Activated naive CD8-positive, alpha-beta T cell treated with anti-CD3 and anti-CD28 coated beads, Interleukin-2, amount 10 ng/mL, durations not matched to agents 7 days and 5 days (primary cell): ENCODE data around the gene ZNF77. TPM values are rescaled to one million over a fixed set of nuclear protein-coding genes. Genes with fewer than 3 reads are reported as not detected.
"Not testable (repeated sequence)": the region's sequence is repeated elsewhere in the genome, so short reads cannot be mapped to it uniquely, and the experiment has no call there.

Experiments used
- ATAC-seq: fragments of 150-1000 bp; cut with Tn5 transposase; one replicate; pipeline ENCODE4 v1.10.0; 2021; ENCODE audit warnings: low read depth, moderate library complexity
- POLR2A ChIA-PET: fragments of 350-600 bp; sonication (Branson Sonifier 250); formaldehyde crosslinking; loops from one replicate; lab custom pipeline; 2021; ENCODE audit warnings: antibody characterized with exemption; lab: Charles Lee
- DNase-seq: peaks from one replicate; pipeline ENCODE4 v3.0.0; 2021
- H3K27ac Mint-ChIP-seq: one replicate; pipeline ENCODE4 v1.8.0; 2022; ENCODE audit warnings: mild to moderate bottlenecking, mixed read lengths
- H3K27me3 Mint-ChIP-seq: one replicate; pipeline ENCODE4 v1.8.0; 2022; ENCODE audit warnings: mild to moderate bottlenecking, moderate library complexity, mixed read lengths
- H3K36me3 Mint-ChIP-seq: one replicate; pipeline ENCODE4 v1.8.0; 2021; ENCODE audit warnings: mild to moderate bottlenecking, mixed read lengths
- H3K4me1 Mint-ChIP-seq: one replicate; pipeline ENCODE4 v1.8.0; 2021; ENCODE audit warnings: mixed read lengths
- H3K4me3 Mint-ChIP-seq: one replicate; pipeline ENCODE4 v1.8.0; 2022; ENCODE audit warnings: mild to moderate bottlenecking, moderate library complexity, mixed read lengths
- H3K9me3 Mint-ChIP-seq: one replicate; pipeline ENCODE4 v1.8.0; 2021; ENCODE audit warnings: mixed read lengths
- total RNA-seq, 2 experiments: library from RNA; stranded (reverse); gene quantifications; one replicate each; pipeline ENCODE4 v1.2.3, GENCODE V29; 2021

ZNF77 gene
- total RNA-seq, 2 experiments from 2014 or later: 5.0 to 5.1 TPM

- Mint-ChIP-seq H3K27me3 (peaks cover 23% of the 10 kb centered on the region), H3K4me1 (peaks cover 16% of the 10 kb centered on the region), H3K4me3 (no peak overlapping the region)
These were observed 34.0 kb upstream of the ZNF77 start for GRCh38 chr19:2978772-2979171.

GRCh38 chr19:2978166-2978767 is 33.5 kb upstream of the ZNF77 start:
- H3K27ac Mint-ChIP-seq: no peak overlapping the region
- H3K4me1 Mint-ChIP-seq: peaks cover 16% of the 10 kb centered on the region
- no peak for ATAC-seq
- POLR2A ChIA-PET: interaction anchor here (1.0 to 2.2 kb wide), 5 partner anchors 13 to 457 kb away, joined by 3 to 12 read pairs (median 10); no protein-coding TSS in a partner anchor
- H3K4me3 Mint-ChIP-seq: peak overlapping the region; percentile 99
- peaks cover 1% of the 10 kb centered on the region for H3K36me3 Mint-ChIP-seq
- H3K9me3 Mint-ChIP-seq: no peaks in the 10 kb centered on the region
- H3K27me3 Mint-ChIP-seq: peaks cover 22% of the 10 kb centered on the region
- DNase-seq: no peak

More at GRCh38 chr19:2978772-2979171, 34.0 kb upstream of the ZNF77 start:
- DNase-seq: no peak
- no peak for ATAC-seq
- no peaks in the 10 kb centered on the region for H3K9me3 Mint-ChIP-seq
- no peak overlapping the region for H3K27ac Mint-ChIP-seq
- peaks cover 1% of the 10 kb centered on the region for H3K36me3 Mint-ChIP-seq
- POLR2A ChIA-PET: interaction anchor here (1.0 kb wide), 1 partner anchor 12 kb away, joined by 4 read pairs; no protein-coding TSS in a partner anchor

- POLR2A ChIA-PET: interaction anchor here (0.8 to 2.2 kb wide), 6 partner anchors 13 to 457 kb away, joined by 3 to 12 read pairs (median 7); no protein-coding TSS in a partner anchor
- Mint-ChIP-seq H3K4me1 (peaks cover 16% of the 10 kb centered on the region), H3K9me3 (no peaks in the 10 kb centered on the region), H3K27me3 (peaks cover 17% of the 10 kb centered on the region), H3K4me3 (peak overlapping the region; percentile 99), H3K36me3 (peaks cover 1% of the 10 kb centered on the region), H3K27ac (peak overlapping the region; percentile 64)
- ATAC-seq: peak; percentile 2
- no peak for DNase-seq
These were observed 33.0 kb upstream of the ZNF77 start for GRCh38 chr19:2977746-2978138.

GRCh38 chr19:2977001-2977745 is 32.4 kb upstream of the ZNF77 start, which contains the start of gene TLE6:
Gene TLE6 (plus strand): TSS chr19:2977564. CDS start chr19:2978234, 670 bp downstream.
- H3K4me1 Mint-ChIP-seq: peaks cover 16% of the 10 kb centered on the region
- peaks cover 19% of the 10 kb centered on the region for H3K27me3 Mint-ChIP-seq
- peaks cover 1% of the 10 kb centered on the region for H3K36me3 Mint-ChIP-seq
- DNase-seq (peak; percentile 94), ATAC-seq (peak; percentile 100)
- H3K9me3 Mint-ChIP-seq: no peaks in the 10 kb centered on the region
- H3K4me3 Mint-ChIP-seq: peak within 1 kb of the TSS; percentile 99
- POLR2A ChIA-PET: interaction anchor here (0.6 to 2.2 kb wide), 7 partner anchors 27 to 458 kb away, joined by 3 to 12 read pairs (median 4); no protein-coding TSS in a partner anchor
- H3K27ac Mint-ChIP-seq: peak within 1 kb of the TSS; percentile 96

- POLR2A ChIA-PET: interaction anchor here (1.6 to 2.2 kb wide), 3 partner anchors 26 to 84 kb away, joined by 10 to 12 read pairs (median 10); no protein-coding TSS in a partner anchor
- H3K36me3 Mint-ChIP-seq: peaks cover 1% of the 10 kb centered on the region
- peaks cover 16% of the 10 kb centered on the region for H3K4me1 Mint-ChIP-seq
- no peaks in the 10 kb centered on the region for H3K9me3 Mint-ChIP-seq
- peak overlapping the region; percentile 96 for H3K27ac Mint-ChIP-seq
- H3K27me3 Mint-ChIP-seq: peaks cover 15% of the 10 kb centered on the region
- peak overlapping the region; percentile 99 for H3K4me3 Mint-ChIP-seq
- ATAC-seq (no peak), DNase-seq (no peak)
These were observed 31.8 kb upstream of the ZNF77 start for GRCh38 chr19:2976609-2977000.

- DNase-seq (no peak), ATAC-seq (no peak)
- POLR2A ChIA-PET: no interaction called here
- Mint-ChIP-seq H3K27ac (no peak overlapping the region), H3K27me3 (peaks cover 15% of the 10 kb centered on the region), H3K36me3 (no peaks in the 10 kb centered on the region), H3K9me3 (no peaks in the 10 kb centered on the region), H3K4me3 (no peak overlapping the region), H3K4me1 (peaks cover 16% of the 10 kb centered on the region)
These were observed 29.7 kb upstream of the ZNF77 start for GRCh38 chr19:2974342-2975041.

GRCh38 chr19:2973229-2973628 is 28.5 kb upstream of the ZNF77 start:
- no peak for ATAC-seq
- no peaks in the 10 kb centered on the region for H3K36me3 Mint-ChIP-seq
- DNase-seq: no peak
- no peaks in the 10 kb centered on the region for H3K9me3 Mint-ChIP-seq
- no peak overlapping the region for H3K4me3 Mint-ChIP-seq
- peaks cover 18% of the 10 kb centered on the region for H3K4me1 Mint-ChIP-seq
- H3K27ac Mint-ChIP-seq: no peak overlapping the region
- POLR2A ChIA-PET: no interaction called here
- H3K27me3 Mint-ChIP-seq: peaks cover 18% of the 10 kb centered on the region

GRCh38 chr19:2970201-2970835 is 25.5 kb upstream of the ZNF77 start:
- no peak for DNase-seq
- no peak for ATAC-seq
- POLR2A ChIA-PET: interaction anchor here (0.6 kb wide), 1 partner anchor 12 kb away, joined by 4 read pairs; no protein-coding TSS in a partner anchor

GRCh38 chr19:2969104-2969504 is 24.3 kb upstream of the ZNF77 start:
- Mint-ChIP-seq H3K27me3 (peaks cover 10% of the 10 kb centered on the region), H3K27ac (no peak overlapping the region), H3K4me3 (no peak overlapping the region), H3K9me3 (no peaks in the 10 kb centered on the region), H3K4me1 (peaks cover 3% of the 10 kb centered on the region), H3K36me3 (no peaks in the 10 kb centered on the region)
- ATAC-seq (no peak), DNase-seq (no peak)
- POLR2A ChIA-PET: no interaction called here

More at GRCh38 chr19:2970201-2970835, 25.5 kb upstream of the ZNF77 start:
- Mint-ChIP-seq H3K4me3 (no peak overlapping the region), H3K27ac (no peak overlapping the region), H3K4me1 (peaks cover 10% of the 10 kb centered on the region), H3K36me3 (no peaks in the 10 kb centered on the region), H3K27me3 (peaks cover 14% of the 10 kb centered on the region), H3K9me3 (no peaks in the 10 kb centered on the region)

GRCh38 chr19:2967972-2968371 is 23.2 kb upstream of the ZNF77 start:
- Mint-ChIP-seq H3K4me1 (peaks cover 3% of the 10 kb centered on the region), H3K4me3 (no peak overlapping the region), H3K9me3 (no peaks in the 10 kb centered on the region), H3K27me3 (peaks cover 5% of the 10 kb centered on the region), H3K36me3 (no peaks in the 10 kb centered on the region), H3K27ac (no peak overlapping the region)
- ATAC-seq (no peak), DNase-seq (no peak)
- POLR2A ChIA-PET: interaction anchor here (0.7 kb wide), 1 partner anchor 82 kb away, joined by 4 read pairs; no protein-coding TSS in a partner anchor

GRCh38 chr19:2964874-2965273 is 20.1 kb upstream of the ZNF77 start:
- Mint-ChIP-seq H3K27me3 (peaks cover 3% of the 10 kb centered on the region), H3K36me3 (no peaks in the 10 kb centered on the region)
- no peak for DNase-seq

GRCh38 chr19:2963631-2964030 is 18.9 kb upstream of the ZNF77 start:
- H3K4me3 Mint-ChIP-seq, ATAC-seq, DNase-seq, H3K27me3 Mint-ChIP-seq, H3K4me1 Mint-ChIP-seq, H3K9me3 Mint-ChIP-seq, H3K27ac Mint-ChIP-seq, H3K36me3 Mint-ChIP-seq: not testable (repeated sequence)
- POLR2A ChIA-PET: interaction anchor here (0.6 to 1.8 kb wide), 3 partner anchors 64 to 253 kb away, joined by 3 to 5 read pairs (median 4); no protein-coding TSS in a partner anchor

More at GRCh38 chr19:2964874-2965273, 20.1 kb upstream of the ZNF77 start:
- Mint-ChIP-seq H3K4me1 (peaks cover 7% of the 10 kb centered on the region), H3K27ac (no peak overlapping the region), H3K4me3 (no peak overlapping the region), H3K9me3 (no peaks in the 10 kb centered on the region)
- no peak for ATAC-seq
- POLR2A ChIA-PET: interaction anchor here (0.6 to 0.9 kb wide), 3 partner anchors 144 to 317 kb away, joined by 3 to 7 read pairs (median 4); no protein-coding TSS in a partner anchor
